ENCODE measurements around the gene DOK5.
A peak's percentile ranks its signal among the peaks of the same experiment; 100 is the strongest.

Gene DOK5

GRCh38 chr20:54619682-54620081 lies 144.3 kb downstream of the DOK5 start:
- no peak for DNase-seq

GRCh38 chr20:54620611-54621010 lies 145.2 kb downstream of the DOK5 start:
- no peak for DNase-seq

- no peak for DNase-seq
These were observed 147.2 kb downstream of the DOK5 start for GRCh38 chr20:54622333-54623295.

- DNase-seq, result no peak
These were observed 148.7 kb downstream of the DOK5 start for GRCh38 chr20:54623991-54624569.

- DNase-seq, result no peak
These were observed 149.5 kb downstream of the DOK5 start for GRCh38 chr20:54624706-54625390.

- no peak for DNase-seq
These were observed 150.1 kb downstream of the DOK5 start for GRCh38 chr20:54625497-54625896.

DNA sequence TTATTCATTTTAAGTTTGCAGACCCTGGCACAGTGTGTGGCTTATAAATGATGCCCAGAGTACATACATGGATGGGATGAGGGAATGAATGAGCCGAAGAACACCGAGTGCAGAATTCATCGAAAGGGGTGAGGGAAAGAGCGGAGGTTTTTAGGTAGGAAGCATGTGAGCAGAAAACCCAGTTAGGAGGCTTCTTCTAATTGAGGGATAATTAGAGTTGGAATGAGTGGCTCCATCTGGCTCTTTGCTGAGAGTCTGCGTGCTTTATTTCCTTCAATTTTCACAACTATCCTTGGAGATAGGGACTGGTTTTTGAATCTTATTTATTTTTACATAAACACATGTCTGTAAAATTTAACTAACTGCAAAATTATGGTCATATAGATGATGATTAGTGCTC lies 150.7 kb downstream of the DOK5 start:
- DNase-seq, result no peak

DNA sequence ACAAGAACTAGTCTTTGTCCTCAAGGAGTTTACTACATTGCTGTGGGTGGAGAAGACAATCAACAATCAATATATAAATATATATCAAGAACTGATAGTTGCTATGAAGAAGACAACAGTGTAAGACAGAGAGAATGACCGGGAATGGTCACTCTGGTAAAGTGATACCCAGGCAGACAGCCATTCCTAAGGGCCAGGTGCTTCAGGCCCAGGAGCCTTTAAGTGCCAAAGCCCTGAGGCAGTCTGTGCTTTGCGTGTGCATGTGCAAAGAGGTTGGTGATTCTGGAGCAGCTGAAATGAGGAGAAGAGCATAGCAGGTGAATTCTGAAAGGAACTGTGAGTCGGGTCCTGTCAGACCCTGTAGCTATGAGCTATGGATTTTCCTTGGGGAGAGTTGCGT lies 154.2 kb downstream of the DOK5 start:
- DNase-seq, result no peak

GRCh38 chr20:54630582-54630981 lies 155.2 kb downstream of the DOK5 start:
- no peak for DNase-seq

GRCh38 chr20:54631059-54631458 lies 155.7 kb downstream of the DOK5 start:
- no peak for DNase-seq

DNA sequence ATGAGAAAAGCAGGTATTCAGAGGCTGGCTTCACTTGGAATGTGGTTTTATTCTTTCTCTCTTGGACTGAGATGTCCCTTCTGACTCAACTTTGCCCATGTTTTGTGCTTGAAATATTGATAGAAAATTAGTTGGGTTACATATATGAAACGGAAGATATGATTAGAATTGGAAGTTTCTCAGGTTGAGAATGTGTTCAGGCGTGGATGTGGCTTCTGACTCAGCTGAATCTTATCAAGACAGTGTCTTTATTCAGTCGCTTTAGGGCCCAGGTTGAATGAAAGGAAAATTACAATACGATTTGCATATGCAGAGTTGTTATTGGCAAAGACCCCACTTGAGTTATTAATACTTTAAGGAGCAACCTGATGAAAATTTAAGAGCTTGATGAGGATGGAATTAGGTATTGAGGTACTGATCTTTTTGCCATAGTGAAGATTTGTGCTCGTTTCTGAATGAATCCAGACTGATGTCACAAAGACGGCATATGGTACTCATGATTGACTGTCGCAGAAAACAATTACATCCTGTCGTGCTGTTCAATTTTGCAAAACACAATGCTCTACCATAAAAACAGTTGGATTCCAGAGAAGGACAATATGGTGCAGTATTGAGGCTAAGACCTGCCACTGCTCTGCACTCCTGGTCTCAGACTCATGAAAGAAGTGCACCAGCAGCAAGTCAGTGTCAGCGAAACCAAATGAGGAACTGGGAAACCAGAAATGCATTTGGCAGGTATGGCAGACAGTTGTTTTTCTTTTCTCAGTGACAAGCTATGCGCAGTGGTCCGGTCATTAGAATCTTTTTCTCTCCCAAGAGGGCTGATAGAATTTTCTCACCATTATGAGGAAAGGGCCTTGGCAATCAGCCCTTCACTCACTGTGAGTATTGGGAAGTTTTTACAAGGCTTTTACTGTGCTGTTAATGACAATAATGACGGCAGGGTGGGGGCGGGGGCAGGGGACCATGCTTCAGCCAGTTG lies 158.3 kb downstream of the DOK5 start:
- DNase-seq, result no peak

DNA sequence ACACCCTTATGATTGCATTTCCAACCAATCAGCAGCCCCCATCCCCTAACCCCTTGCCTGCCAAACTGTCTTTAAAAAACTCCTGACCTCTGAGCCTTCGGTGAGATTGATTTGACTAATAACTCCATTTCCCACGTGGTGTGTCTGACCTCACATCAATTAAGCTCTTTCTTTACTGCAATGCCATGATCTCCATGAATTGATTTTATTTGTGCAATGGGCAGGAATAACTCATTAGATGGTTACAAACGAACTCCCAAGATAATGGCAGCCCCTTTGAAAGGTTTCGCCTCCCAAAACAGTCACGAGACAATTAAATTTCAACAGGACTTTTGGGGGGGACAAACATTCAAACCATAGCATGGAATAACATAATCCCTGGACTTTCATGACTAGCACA lies 161.2 kb downstream of the DOK5 start:
- DNase-seq, result no peak

- no peak for DNase-seq
These were observed 164.5 kb downstream of the DOK5 start for GRCh38 chr20:54639941-54640340.

DNA sequence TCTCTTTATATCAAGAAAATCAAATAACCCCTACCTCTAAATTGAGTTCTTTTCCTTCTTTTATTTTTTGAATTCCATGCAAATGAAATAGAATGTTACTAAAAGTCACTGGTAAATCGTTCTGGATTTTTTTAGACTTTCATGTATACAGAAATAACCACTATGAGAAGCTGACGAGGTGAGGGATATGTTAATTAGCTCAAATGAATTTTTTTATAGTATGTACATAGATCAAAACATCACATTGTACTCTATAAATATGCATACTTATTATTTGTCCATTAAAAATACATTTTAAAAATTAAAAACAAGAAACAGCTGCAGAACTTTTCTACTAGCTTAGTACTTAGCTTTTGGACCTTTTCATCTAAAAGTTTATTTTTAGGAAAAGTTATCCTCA lies 165.4 kb downstream of the DOK5 start:
- no peak for DNase-seq

GRCh38 chr20:54642864-54643667 lies 167.7 kb downstream of the DOK5 start:
- DNase-seq, result no peak

GRCh38 chr20:54643761-54644160 lies 168.4 kb downstream of the DOK5 start:
- DNase-seq, result no peak

- no peak for DNase-seq
These were observed 170.2 kb downstream of the DOK5 start for GRCh38 chr20:54645445-54646155.

GRCh38 chr20:54646156-54646517 lies 170.7 kb downstream of the DOK5 start:
- DNase-seq, result no peak

GRCh38 chr20:54648421-54649142 lies 173.2 kb downstream of the DOK5 start:
- no peak for DNase-seq

DNA sequence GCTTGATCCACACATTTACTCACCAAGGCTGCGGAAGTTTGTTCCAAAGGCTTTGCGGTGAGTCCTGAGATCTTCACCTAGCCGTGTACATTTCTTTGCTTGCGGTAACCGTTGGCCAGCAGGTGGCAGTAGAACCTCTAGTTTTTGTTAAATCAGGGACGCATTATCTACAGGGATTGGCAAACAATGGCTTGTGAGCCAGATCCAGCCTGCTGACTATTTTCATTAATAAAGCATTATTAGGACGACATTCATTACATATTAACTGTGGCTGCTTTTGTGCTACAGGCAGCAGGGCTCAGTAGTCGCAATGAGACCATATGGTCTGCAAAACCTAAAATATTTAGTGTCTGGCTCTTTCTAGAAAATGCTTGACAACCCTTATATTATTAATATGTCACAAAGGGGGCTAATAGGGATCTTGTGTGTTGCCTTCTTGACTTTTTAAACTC lies 174.1 kb downstream of the DOK5 start:
- DNase-seq, result peak; percentile 45
